Mucosa of descending colon (tissue), 3 donors: ENCODE results near the gene MRPS10. TPM values are rescaled to one million over a fixed set of nuclear protein-coding genes. Genes with fewer than 3 reads are reported as not detected.
A peak's percentile ranks its signal among the peaks of the same experiment; 100 is the strongest.
"Not testable (repeated sequence)": the region's sequence is repeated elsewhere in the genome, so short reads cannot be mapped to it uniquely, and the experiment has no call there.

Experiments used
- ATAC-seq: fragments of 200-7000 bp; cut with Tn5 transposase; one replicate; pipeline ENCODE4 v1.9.1; 2020; ENCODE audit warnings: mild to moderate bottlenecking, moderate library complexity
- DNase-seq, 3 donors: peaks; one replicate each; pipeline ENCODE4 v3.0.0-alpha.2; 2020
- H3K36me3 ChIP-seq: fragments of 200-600 bp; one replicate; pipeline ENCODE4 v1.8.0; 2021; ENCODE audit warnings: low read depth, mild to moderate bottlenecking
- H3K4me1 ChIP-seq: fragments of 200-600 bp; one replicate; pipeline ENCODE4 v1.8.0; 2021; ENCODE audit warnings: low read depth, mild to moderate bottlenecking
- H3K4me3 ChIP-seq: fragments of 200-600 bp; one replicate; pipeline ENCODE4 v1.8.0; 2021; ENCODE audit warnings: mild to moderate bottlenecking
- H3K9me3 ChIP-seq: fragments of 200-600 bp; one replicate; pipeline ENCODE4 v1.8.0; 2021; ENCODE audit warnings: mild to moderate bottlenecking
- CTCF ChIP-seq: fragments of 200-600 bp; IDR thresholded peaks from one replicate; pipeline ENCODE4 v1.8.0; 2022; ENCODE audit warnings: antibody characterized with exemption, mild to moderate bottlenecking
- intact Hi-C, 2 donors: fragments of 100-400 bp; cut with DNase I in 1 of 2; cut with micrococcal nuclease in 1 of 2; formaldehyde crosslinking; loops; one replicate each; pipeline versions ENCODE4 v1.11.0 to v1.11.1; 2022; cut with DNase I, micrococcal nuclease
- total RNA-seq, 3 donors: library from RNA; stranded (reverse); fragmentation: NEBNext Ultra II Directional in 2 of 3; extraction: Animal tissue kit (Norgen Biotek cat#: 25700) in 2 of 3; gene quantifications; one replicate each; pipeline versions ENCODE4 v1.2.1 to v1.2.4, GENCODE V29; 2021 to 2023
- donor health status: DM: no; HTN: no; CAD: no; lungs with moderate emphysema.
- donor health status: DM: no; HTN: no; CAD: no.
- donor health status: DM: no; HTN: yes; CAD: no.

The MRPS10 gene
- total RNA-seq, 3 donors from 2014 or later: 22.2 to 31.7 (median 31.5) TPM

GRCh38 chr6:42194056-42194455, 23.6 kb downstream of the MRPS10 start:
- H3K4me3 ChIP-seq: no peak overlapping the region
- no peak for TF ChIP-seq CTCF
- intact Hi-C loops: no loop called here
- H3K9me3 ChIP-seq: no peaks in the 10 kb centered on the region
- no peak for DNase-seq
- no peaks in the 10 kb centered on the region for H3K4me1 ChIP-seq
- no peaks in the 10 kb centered on the region for H3K36me3 ChIP-seq
- ATAC-seq: no peak

GRCh38 chr6:42193491-42193894, 24.2 kb downstream of the MRPS10 start:
- H3K36me3 ChIP-seq: no peaks in the 10 kb centered on the region

GRCh38 chr6:42192385-42192784, 25.3 kb downstream of the MRPS10 start:
- ATAC-seq, intact Hi-C loops, DNase-seq: not testable (repeated sequence)

More at GRCh38 chr6:42193491-42193894, 24.2 kb downstream of the MRPS10 start:
- intact Hi-C loops: no loop called here
- Histone ChIP-seq H3K9me3 (no peaks in the 10 kb centered on the region), H3K4me1 (no peaks in the 10 kb centered on the region), H3K4me3 (no peak overlapping the region)
- no peak for ATAC-seq
- no peak for DNase-seq
- TF ChIP-seq CTCF: no peak

GRCh38 chr6:42190554-42191183, 27.0 kb downstream of the MRPS10 start:
- no peaks in the 10 kb centered on the region for H3K9me3 ChIP-seq
- DNase-seq (no peak), ATAC-seq (peak; percentile 19)
- TF ChIP-seq CTCF: no peak
- no peaks in the 10 kb centered on the region for H3K36me3 ChIP-seq
- no peak overlapping the region for H3K4me3 ChIP-seq
- intact Hi-C loops: no loop called here
- no peaks in the 10 kb centered on the region for H3K4me1 ChIP-seq

More at GRCh38 chr6:42192385-42192784, 25.3 kb downstream of the MRPS10 start:
- not testable (repeated sequence) for H3K4me3 ChIP-seq, H3K4me1 ChIP-seq, H3K36me3 ChIP-seq, H3K9me3 ChIP-seq

- ATAC-seq: no peak
- Histone ChIP-seq H3K4me3 (no peak overlapping the region), H3K4me1 (no peaks in the 10 kb centered on the region), H3K9me3 (no peaks in the 10 kb centered on the region), H3K36me3 (no peaks in the 10 kb centered on the region)
- intact Hi-C loops: no loop called here
- DNase-seq: no peak
- no peak for TF ChIP-seq CTCF
These were observed 29.3 kb downstream of the MRPS10 start for GRCh38 chr6:42188406-42188805.

- TF ChIP-seq CTCF: no peak
- Histone ChIP-seq H3K9me3 (no peaks in the 10 kb centered on the region), H3K4me1 (no peaks in the 10 kb centered on the region), H3K4me3 (no peak overlapping the region), H3K36me3 (no peaks in the 10 kb centered on the region)
- ATAC-seq (no peak), DNase-seq (no peak)
- intact Hi-C loops: no loop called here
These were observed 32.1 kb downstream of the MRPS10 start for GRCh38 chr6:42185597-42185996.
